ENCODE data around the gene RAB29. TPM values are rescaled to one million over a fixed set of nuclear protein-coding genes. Genes with fewer than 3 reads are reported as not detected.

RAB29 gene
- total RNA-seq, 2 donors from 2014 or later: 23.5 to 47.2 TPM

DNA sequence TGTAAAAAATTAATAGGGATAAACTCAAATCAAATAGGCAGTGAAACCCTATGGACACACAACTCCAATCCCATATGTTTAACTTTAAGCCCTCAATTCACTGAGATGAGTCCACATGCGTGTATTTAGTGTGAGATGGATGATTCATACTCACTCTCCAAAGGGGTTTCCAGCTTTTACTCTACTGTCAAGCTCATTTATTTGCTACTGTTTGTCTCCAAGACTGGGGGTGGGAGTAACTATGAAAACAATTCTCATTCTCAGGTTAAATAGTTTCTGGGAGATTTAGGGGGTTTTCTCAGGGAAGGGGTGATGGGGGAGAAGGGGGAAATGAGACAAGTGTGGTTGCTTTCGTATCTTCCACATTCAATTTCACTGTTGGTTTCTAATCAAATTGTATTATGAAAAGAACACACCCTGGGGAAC lies 2.7 kb downstream of the RAB29 start:
- ATAC-seq (ENCODE audit: insufficient number of reproducible peaks, low FRiP score, low read depth) (no peak), DNase-seq (ENCODE audit: low spot score) (no peak)
- Histone ChIP-seq H3K4me1 (ENCODE audit: control insufficient read depth in 1 of 2, low read depth in 2 of 2) (peaks cover 14 to 23% of the 10 kb centered on the region in 2 donors), H3K9me3 (no peaks in the 10 kb centered on the region), H3K27me3 (replicated peaks; ENCODE audit: insufficient read depth) (no peaks in the 10 kb centered on the region), H3K27ac (no peak overlapping the region), H3K4me3 (no peak overlapping the region), H3K36me3 (peaks cover 3% of the 10 kb centered on the region)
- TF ChIP-seq, protein P1, sequence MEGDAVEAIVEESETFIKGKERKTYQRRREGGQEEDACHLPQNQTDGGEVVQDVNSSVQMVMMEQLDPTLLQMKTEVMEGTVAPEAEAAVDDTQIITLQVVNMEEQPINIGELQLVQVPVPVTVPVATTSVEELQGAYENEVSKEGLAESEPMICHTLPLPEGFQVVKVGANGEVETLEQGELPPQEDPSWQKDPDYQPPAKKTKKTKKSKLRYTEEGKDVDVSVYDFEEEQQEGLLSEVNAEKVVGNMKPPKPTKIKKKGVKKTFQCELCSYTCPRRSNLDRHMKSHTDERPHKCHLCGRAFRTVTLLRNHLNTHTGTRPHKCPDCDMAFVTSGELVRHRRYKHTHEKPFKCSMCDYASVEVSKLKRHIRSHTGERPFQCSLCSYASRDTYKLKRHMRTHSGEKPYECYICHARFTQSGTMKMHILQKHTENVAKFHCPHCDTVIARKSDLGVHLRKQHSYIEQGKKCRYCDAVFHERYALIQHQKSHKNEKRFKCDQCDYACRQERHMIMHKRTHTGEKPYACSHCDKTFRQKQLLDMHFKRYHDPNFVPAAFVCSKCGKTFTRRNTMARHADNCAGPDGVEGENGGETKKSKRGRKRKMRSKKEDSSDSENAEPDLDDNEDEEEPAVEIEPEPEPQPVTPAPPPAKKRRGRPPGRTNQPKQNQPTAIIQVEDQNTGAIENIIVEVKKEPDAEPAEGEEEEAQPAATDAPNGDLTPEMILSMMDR (IDR thresholded peaks at IDR 0.05): no peak

DNA sequence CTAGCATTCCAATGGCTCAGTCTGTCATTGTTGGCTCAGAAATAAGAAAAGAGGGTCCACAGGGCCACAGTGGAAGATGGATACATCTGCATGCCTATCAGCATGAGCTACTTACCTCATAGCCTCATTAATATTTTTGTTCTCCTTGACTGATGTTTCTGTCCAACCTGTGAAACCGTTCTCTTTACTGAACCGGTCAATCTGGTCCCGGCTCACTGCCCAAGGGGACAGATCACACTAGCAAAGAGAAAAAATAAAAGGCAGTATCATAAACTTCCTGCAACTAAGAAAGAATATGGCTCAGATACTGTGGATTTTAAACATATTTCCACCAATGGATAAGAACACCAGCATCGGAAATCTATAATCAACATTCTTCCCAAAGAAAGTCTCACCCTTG lies 4.7 kb downstream of the RAB29 start:
- ATAC-seq (ENCODE audit: insufficient number of reproducible peaks, low FRiP score, low read depth) (no peak), DNase-seq (ENCODE audit: low spot score) (no peak)
- TF ChIP-seq, protein P1 (IDR thresholded peaks at IDR 0.05): no peak
- Histone ChIP-seq H3K4me1 (ENCODE audit: control insufficient read depth in 1 of 2, low read depth in 2 of 2) (peaks cover 8 to 15% of the 10 kb centered on the region in 2 donors), H3K4me3 (no peak overlapping the region), H3K27ac (no peak overlapping the region), H3K9me3 (no peaks in the 10 kb centered on the region), H3K36me3 (peaks cover 3% of the 10 kb centered on the region), H3K27me3 (replicated peaks; ENCODE audit: insufficient read depth) (no peaks in the 10 kb centered on the region)

DNA sequence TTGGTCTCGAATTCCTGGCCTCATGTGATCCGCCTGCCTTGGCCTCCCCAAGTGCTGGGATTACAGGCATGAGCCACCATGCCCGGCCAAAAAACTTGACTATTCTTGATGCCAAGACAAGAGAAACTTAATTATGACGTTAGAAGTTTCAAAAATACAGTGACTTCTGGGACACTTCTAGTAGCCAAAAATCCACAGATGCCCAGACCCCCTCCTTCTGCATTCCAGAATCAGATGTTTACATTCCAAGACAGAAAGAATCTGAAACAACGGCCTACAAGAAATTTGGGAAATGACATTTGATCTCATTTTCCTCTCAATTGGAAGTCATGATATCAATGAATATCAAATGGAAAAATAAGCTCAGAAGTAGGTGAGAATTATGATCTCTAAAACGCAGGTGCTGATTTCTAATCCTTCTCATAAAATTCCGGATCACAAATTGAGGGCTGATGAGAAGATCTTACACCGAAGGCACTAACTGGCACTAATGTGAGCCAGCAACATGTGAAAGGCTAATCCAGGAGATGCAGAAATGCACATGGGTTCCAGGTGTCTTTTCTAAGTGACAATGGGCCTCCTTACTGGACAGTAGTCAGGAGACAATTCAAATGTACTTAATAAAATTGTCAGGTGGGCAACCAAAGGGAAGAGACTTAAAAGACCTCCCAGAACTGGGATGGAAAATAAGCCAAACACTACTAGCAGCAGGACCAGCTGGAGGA lies 5.5 kb downstream of the RAB29 start:
- no peaks in the 10 kb centered on the region for H3K27me3 ChIP-seq (replicated peaks; ENCODE audit: insufficient read depth)
- DNase-seq (ENCODE audit: low spot score) (no peak), ATAC-seq (ENCODE audit: insufficient number of reproducible peaks, low FRiP score, low read depth) (no peak)
- no peak overlapping the region for H3K27ac ChIP-seq
- H3K4me1 ChIP-seq (ENCODE audit: control insufficient read depth in 1 of 2, low read depth in 2 of 2): peaks cover 8 to 15% of the 10 kb centered on the region in 2 donors
- peaks cover 3% of the 10 kb centered on the region for H3K36me3 ChIP-seq
- TF ChIP-seq, protein P1 (IDR thresholded peaks at IDR 0.05): no peak
- H3K9me3 ChIP-seq: no peaks in the 10 kb centered on the region
- no peak overlapping the region for H3K4me3 ChIP-seq

- Histone ChIP-seq H3K27ac (no peak overlapping the region), H3K27me3 (replicated peaks; ENCODE audit: insufficient read depth) (no peaks in the 10 kb centered on the region), H3K36me3 (peaks cover 3% of the 10 kb centered on the region), H3K4me1 (ENCODE audit: control insufficient read depth in 1 of 2, low read depth in 2 of 2) (peaks cover 0 to 4% of the 10 kb centered on the region in 2 donors), H3K9me3 (no peaks in the 10 kb centered on the region), H3K4me3 (no peak overlapping the region)
- ATAC-seq (ENCODE audit: insufficient number of reproducible peaks, low FRiP score, low read depth): no peak
- TF ChIP-seq, protein P1 (IDR thresholded peaks at IDR 0.05): no peak
- no peak for DNase-seq (ENCODE audit: low spot score)
These were observed 8.0 kb downstream of the RAB29 start for GRCh38 chr1:205767248-205767647.

DNA sequence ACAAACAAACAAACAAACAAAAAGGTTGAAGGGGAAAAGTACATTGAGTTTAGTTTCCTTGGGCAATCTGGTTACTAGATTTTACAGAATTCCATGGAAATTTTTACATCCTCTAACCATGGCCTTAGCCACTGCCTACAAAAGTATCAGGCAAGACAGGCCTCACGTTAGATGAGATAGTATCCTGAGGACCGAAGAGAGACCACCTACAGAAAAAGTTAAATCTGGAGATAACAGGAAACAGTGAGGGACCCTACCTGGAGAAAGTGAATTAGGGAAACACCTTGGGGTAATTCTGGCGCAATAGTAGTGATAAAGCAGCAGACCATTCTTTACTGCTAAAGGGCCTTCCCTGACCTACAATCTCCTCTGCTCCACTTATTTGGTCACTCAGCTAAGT lies 8.7 kb downstream of the RAB29 start:
- TF ChIP-seq, protein P1 (IDR thresholded peaks at IDR 0.05): no peak
- ATAC-seq (ENCODE audit: insufficient number of reproducible peaks, low FRiP score, low read depth) (no peak), DNase-seq (ENCODE audit: low spot score) (no peak)
- Histone ChIP-seq H3K27me3 (replicated peaks; ENCODE audit: insufficient read depth) (no peaks in the 10 kb centered on the region), H3K27ac (no peak overlapping the region), H3K9me3 (no peaks in the 10 kb centered on the region), H3K4me3 (no peak overlapping the region), H3K36me3 (peaks cover 3% of the 10 kb centered on the region), H3K4me1 (ENCODE audit: control insufficient read depth in 1 of 2, low read depth in 2 of 2) (peaks cover 0 to 4% of the 10 kb centered on the region in 2 donors)
